Stimulated activated CD8-positive, alpha-beta memory T cell treated with anti-CD3 and anti-CD28 coated beads, Interleukin-12 subunit alpha, Interleukin-12 subunit beta, amount 100 ng/mL, for 24 hours (primary cell): ENCODE results near the gene GSN.

Experiments used
- DNase-seq: peaks from one replicate; pipeline ENCODE4 v3.0.0-alpha.2; 2020; ENCODE audit errors: extremely low read depth

The GSN gene

DNA sequence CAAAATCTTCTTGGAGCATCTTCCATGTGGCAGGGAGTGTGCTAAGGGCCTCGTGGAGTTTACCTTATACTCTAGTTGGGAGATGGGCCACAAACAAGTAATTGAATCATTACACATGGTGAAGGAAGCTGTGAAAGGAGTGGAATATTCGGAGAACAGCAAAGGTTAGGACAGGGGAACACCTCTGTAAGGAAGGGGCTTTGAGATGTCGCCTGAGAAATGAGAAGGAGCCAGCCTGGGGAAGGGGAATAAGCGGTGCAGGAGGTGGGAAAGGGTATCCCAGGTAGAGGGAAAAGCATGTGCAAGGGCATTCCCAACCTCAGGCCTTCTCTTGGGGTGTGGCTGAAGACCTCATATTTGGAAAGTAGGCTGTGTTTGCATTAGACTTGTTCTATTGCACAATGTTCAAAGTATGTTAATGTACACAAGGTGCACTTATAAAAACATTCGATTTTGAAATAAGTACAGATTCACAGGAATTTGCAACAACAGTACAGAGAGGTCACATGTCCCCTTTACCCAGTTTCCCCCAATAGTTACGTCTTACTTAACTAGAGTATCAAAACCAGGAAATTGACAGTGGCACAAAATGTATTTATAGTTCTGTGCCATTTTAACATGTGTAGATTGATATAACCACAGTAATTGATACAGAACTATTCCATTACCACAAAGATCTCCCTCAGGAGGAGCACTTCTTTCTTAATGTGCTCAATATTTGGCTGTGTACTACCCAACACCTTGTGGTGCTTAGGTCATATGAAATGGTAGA, 104.5 kb downstream of the GSN start:
- DNase-seq: no peak

DNA sequence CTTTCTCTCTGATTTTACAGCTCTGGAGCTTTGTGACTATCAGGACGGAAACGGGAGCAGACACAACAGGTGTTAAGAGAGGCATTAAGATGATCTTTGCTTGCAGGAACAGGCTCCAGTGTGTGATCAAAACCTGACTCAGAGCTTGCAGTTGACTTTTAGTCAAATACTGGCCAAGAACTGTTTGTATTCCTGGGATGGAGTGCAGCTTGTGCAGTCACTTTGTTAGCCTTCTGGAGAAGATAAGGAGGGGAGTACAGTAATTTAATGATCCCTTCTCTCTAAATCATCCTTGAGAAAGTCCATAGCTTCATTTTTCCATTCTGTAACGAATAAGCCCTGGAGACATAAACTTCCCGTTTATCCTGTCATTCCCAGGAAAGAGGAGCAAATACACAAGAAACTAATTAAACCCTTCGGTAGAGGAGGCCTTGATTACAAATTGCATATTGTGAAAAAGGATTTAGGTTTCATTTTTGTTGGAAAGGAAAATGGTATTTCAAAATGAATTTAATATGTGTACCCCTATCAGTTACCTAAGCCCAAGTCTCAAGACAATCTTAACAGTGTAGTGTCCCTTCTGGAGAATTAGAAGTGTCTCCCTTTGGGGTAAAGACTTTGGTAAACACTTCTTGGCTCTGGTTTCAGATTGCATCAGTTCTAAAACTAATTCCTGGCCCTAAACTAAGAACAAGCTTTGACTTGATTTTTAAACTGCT, 105.2 kb downstream of the GSN start:
- no peak for DNase-seq

DNA sequence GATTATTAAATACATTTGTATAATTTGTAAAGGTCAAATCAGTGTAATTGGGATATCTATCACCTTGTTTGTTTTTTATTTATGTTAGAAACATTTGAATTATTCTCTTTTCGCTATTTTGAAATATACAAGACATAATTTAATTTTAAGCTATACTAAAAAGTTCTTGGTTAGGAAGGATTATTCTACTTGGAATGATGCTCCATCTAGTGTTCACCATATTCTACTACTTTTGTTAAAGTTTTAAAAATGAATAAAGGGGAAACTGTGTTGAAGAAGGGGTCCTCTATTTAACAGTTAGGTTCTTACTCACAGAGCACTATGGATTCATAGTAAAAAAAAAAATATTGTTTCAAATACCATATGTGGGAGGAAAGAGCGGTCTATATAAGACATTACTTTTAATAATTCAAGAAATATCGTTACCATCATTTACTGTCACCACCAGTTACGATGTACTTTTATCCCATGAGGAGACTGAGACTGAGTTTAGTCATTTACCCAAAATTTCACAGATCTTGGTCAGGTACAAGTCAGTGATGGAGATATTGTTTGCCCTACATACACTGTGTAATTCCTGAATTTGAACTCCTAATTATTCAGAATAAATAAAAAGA, 108.4 kb downstream of the GSN start:
- no peak for DNase-seq

DNA sequence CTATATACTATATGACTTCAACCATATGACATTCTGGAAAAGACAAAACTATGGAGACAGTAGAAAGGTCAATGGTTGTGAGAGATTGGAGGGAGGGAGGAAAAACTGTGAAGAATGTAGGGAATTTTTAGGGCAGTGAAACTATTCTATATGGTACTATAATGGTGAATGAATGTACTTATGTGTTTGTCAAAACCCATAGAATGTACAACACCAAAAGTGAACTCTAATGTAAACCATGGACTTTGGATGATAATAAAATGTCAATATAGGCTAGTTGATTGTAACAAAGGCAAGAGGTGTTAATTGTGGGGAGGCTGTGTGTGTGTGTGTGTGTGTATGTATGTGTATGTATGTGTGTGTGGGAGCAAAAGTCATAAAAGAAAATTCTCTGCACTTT, 112.9 kb downstream of the GSN start:
- DNase-seq: no peak
